SK-N-SH (cell line): ENCODE measurements around the gene ARFRP1.

Experiments
- TF ChIP-seq, protein P1 (sequence below): fragments of 200-600 bp; sonication (generic); IDR thresholded peaks from 2 replicates; pipeline ENCODE4 v1.6.1; 2017; ENCODE audit warnings: antibody characterized with exemption, mild to moderate bottlenecking, moderate library complexity
- TF ChIP-seq, protein P2 (sequence below): IDR thresholded peaks from 2 replicates; pipeline ENCODE4 v1.6.1; 2012; ENCODE audit warnings: mild to moderate bottlenecking, low read depth, low read length, moderate library complexity

- TF ChIP-seq, protein P1, sequence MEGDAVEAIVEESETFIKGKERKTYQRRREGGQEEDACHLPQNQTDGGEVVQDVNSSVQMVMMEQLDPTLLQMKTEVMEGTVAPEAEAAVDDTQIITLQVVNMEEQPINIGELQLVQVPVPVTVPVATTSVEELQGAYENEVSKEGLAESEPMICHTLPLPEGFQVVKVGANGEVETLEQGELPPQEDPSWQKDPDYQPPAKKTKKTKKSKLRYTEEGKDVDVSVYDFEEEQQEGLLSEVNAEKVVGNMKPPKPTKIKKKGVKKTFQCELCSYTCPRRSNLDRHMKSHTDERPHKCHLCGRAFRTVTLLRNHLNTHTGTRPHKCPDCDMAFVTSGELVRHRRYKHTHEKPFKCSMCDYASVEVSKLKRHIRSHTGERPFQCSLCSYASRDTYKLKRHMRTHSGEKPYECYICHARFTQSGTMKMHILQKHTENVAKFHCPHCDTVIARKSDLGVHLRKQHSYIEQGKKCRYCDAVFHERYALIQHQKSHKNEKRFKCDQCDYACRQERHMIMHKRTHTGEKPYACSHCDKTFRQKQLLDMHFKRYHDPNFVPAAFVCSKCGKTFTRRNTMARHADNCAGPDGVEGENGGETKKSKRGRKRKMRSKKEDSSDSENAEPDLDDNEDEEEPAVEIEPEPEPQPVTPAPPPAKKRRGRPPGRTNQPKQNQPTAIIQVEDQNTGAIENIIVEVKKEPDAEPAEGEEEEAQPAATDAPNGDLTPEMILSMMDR: no peak
- TF ChIP-seq, protein P2, sequence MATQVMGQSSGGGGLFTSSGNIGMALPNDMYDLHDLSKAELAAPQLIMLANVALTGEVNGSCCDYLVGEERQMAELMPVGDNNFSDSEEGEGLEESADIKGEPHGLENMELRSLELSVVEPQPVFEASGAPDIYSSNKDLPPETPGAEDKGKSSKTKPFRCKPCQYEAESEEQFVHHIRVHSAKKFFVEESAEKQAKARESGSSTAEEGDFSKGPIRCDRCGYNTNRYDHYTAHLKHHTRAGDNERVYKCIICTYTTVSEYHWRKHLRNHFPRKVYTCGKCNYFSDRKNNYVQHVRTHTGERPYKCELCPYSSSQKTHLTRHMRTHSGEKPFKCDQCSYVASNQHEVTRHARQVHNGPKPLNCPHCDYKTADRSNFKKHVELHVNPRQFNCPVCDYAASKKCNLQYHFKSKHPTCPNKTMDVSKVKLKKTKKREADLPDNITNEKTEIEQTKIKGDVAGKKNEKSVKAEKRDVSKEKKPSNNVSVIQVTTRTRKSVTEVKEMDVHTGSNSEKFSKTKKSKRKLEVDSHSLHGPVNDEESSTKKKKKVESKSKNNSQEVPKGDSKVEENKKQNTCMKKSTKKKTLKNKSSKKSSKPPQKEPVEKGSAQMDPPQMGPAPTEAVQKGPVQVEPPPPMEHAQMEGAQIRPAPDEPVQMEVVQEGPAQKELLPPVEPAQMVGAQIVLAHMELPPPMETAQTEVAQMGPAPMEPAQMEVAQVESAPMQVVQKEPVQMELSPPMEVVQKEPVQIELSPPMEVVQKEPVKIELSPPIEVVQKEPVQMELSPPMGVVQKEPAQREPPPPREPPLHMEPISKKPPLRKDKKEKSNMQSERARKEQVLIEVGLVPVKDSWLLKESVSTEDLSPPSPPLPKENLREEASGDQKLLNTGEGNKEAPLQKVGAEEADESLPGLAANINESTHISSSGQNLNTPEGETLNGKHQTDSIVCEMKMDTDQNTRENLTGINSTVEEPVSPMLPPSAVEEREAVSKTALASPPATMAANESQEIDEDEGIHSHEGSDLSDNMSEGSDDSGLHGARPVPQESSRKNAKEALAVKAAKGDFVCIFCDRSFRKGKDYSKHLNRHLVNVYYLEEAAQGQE: no peak
Observed at GRCh38 chr20:63745961-63746731, 38.4 kb upstream of the ARFRP1 start.
